Stimulated activated naive CD4-positive, alpha-beta T cell (primary cell): Measurements from ENCODE around the gene ARHGEF18.
"Not testable (repeated sequence)": the region's sequence is repeated elsewhere in the genome, so short reads cannot be mapped to it uniquely, and the experiment has no call there.

Experiments
- DNase-seq, 6 experiments: peaks; one replicate each; lab custom pipeline; 2025; lab: John Stamatoyannopoulos, UW

ARHGEF18 gene

DNA sequence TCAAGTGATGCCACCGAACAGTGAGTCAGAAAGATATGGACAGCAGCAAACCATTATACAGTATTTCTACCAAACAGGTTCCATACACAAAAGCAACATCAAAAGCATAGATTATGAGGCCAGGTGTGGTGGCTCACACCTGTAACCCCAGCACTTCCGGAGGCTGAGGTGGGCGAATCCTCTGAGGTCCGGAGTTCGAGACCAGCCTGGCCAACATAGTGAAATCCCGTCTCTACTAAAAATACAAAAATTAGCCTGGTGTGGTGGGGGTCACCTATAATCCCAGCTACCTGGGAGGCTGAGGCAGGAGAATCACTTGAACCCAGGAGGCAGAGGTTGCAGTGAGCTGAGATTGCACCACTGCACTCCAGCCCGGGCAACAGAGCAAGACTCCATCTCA lies 1.7 kb upstream of the ARHGEF18 start:
- DNase-seq: peak in 1 of 6 experiments; percentile 13

DNA sequence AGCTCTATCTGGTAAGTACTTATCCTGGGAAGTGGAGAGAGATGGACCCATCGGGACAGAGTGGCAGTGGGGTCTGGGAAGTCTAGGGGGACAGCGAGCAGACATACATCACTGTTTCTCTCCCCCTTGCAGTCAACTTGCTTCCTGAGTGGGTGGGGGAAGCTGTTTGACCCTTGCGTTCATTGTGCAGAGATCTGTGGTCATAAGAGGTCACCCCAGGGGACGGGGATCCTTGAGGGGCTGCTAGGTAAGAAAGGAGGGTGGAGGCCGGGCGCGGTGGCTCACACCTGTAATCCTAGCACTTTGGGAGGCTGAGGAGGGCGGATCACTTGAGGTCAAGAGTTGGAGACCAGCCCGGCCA lies 474 bp downstream of the ARHGEF18 start:
- peak in 1 of 6 experiments; percentile 35 for DNase-seq

DNA sequence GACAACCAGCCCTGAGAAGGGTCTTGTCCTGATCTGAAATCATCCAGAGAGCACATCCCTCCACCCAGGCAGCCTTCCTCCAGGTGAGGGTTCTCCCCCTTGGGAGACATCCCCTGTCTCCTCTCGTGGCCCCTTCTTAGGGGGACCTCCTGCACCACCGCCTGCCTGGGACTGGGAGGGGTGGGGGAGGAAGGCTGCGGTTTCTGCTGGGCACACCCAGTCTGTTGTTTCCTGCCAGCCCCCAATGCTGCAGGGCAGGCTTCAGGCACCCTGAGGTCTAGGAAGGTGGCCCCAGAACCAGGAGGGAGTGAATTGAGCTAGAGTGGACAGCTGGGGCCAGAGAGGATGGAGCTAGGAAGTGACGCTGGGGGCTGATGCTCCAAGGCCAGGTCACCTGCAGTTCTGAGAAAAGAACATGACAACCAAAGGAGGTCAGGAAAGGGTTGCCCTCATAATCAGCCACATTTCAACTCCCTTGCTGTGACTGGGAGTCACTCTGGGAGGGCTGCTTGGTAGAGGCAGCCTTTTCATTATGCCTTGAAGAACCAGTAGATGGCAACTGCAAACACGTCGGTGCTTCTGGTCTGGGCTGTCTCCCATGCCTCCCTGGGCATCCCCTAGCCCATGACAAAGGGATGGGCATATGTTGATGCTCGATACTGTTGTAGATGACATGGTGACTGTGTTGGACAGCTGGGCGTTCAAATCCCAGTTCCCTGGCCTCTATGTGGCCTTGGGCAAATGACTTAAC lies 1.4 kb downstream of the ARHGEF18 start:
- peak; percentile 29 to 78 (median 59) for DNase-seq

DNA sequence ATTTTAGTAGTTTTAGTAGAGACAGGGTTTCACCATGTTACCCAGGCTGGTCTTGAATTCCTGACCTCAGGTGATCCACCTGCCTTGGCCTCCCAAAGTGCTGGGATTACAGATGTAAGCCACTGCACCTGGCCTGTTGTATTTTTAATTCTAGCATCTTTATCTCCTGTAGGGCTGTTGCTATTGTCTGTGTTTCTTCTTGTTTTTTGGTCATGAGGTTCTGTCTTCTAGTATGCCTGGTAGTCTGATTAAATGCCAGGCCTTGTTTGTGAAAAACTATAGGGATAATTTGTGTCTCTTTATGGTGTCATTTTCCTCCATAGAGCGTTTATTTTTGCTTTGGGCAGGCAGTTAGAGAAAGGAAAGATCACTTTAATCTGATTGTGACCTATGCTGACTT lies 3.1 kb downstream of the ARHGEF18 start:
- no peak for DNase-seq

DNA sequence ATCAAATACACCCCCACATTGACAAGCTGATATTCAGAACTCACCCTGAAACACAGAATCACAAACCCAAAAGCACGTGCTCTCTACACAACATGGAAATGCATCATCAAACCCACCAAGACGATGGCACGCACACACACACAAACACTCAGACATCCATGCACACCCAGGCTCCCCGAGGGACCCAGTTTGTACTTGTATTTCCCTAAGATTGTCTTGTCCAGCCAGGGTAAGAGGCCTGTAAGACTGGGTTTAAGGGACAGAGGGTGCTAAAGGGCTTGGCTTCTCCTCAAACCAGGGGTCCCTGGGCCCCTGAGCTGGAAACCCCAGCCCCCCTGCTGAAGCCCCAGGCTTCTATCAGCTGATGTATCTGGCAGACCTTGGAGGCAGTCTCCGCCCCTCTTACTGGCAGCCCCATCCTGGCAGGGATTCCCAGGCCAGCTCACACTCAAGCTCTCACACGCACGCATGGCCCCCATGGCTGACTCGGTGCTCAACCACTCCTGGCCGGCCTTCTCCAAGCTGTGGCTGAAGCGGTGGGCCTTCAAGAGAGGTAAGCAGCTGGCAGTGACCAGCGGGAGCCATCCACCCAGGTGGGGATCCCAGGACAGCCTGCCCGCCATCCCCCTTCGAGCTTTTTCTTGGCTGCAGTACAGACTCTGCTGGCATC lies 6.5 kb downstream of the ARHGEF18 start:
- no peak for DNase-seq

DNA sequence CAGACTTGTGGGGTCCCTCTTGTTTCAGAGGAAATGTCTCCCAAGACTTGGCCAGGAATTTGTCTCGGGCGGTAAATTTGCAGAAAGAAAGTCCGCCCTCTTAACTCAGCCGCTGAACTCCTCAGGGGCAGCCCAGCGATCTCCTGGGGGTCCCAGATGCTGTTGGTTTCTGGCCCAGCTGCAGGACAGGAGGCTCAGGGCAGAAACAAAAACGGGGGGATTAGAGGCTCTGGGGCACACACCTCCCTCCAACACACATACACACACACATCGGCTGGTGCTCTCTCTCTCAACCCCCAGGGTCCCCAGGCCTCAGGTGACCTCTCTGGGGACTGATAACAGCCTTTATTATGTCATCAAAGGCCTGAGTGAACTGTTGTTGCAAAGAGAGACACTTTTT lies 7.1 kb downstream of the ARHGEF18 start:
- no peak for DNase-seq

DNA sequence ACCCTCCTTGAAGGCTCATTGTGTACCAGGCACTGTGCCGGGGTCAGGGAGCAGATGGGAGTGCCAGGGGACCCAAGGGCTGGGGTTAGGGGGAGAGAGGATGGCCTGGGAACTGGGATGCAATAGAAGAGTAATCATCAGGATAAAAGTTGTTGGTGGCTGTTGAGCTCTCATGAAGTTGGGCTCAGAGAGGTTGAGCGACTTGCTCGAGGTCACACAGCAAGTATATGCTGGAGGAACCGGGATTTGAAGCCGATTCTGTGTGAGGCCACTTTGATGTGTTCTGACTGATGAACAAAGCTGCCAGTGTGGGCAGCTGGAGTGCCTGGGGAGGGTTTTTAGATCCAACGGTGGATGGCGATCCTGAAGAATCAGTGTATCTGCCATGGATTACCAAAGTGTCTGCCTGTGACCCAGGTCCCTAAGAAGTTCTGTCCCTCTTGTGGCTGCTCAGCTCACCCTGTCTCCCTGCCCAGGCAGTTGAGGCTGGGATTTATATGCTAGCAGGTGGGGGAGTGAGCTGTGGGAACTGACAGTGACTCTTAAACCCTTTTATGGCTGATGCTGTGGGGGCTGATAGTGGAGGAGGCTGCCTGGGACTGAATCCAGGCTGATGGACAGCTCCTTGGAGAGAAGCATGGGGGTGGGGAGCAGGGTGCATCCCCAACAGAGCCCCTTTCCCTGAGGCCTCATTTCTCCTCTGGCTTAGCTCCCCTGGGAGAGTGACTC lies 8.3 kb downstream of the ARHGEF18 start:
- DNase-seq: no peak

DNA sequence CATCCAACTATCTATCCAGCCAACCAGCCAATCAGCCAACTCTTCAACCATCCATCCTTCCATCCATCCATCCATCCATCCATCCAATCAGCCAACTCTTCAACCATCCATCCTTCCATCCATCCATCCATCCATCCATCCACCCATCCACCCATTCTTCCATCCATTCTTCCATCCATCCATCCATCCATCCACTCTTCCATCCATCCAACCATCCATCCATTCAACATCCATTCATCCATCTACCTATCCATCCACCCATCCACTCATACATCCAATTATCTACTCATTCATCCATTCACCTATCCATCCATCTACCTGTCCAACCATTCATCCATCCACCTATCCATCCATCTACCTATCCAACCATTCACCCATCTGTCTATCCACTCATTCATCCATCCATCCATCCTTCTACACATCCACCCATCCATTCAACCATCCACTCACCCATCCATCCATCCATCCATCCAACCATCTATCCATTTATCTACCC lies 9.4 kb downstream of the ARHGEF18 start:
- no peak for DNase-seq

DNA sequence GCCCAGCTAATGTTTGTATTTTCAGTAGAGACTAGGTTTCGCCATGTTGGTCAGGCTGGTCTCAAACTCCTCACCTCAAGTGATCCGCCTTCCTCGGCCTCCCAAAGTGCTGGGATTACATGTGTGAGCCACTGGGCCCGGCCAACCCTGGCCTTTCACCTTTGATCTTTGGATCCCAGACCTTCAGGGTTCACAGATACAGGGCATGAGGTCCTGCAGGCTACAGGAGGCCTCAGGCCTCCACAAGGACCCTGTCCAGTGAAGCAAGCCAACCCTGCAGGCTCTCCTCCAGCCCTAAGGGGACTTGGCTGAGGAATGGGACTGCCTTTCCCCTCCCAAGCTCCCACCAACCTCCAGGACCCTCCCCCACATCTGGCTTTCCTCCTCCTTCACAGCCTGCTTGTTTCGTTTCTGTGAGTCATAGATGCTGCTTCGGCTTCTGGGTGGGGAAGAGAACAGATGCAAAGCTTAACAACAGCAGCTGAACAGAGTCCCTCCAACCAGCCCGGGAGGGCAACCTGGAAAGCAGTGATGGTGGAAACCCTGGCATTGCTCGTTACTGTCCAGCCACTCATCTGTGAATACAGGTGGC lies 11.8 kb downstream of the ARHGEF18 start:
- DNase-seq: no peak

DNA sequence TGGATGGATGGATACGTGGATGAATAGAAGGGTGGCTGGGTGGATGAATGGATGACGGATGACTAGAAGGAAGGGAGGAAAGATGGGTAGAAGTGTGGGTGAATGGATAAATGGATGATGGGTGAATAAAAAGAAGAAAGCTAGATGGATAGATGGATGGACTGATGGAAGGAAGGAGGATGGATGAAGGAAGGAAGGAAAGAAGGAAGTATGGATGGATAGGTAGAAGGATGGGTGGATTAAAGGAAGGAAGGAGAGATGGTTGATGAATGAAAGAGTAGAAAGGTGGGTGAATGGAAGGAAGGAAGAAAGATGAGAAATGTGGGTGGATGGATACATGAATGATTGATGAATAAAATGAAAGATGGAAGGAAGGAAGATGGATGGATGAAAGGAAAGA lies 14.5 kb downstream of the ARHGEF18 start:
- DNase-seq: no peak

DNA sequence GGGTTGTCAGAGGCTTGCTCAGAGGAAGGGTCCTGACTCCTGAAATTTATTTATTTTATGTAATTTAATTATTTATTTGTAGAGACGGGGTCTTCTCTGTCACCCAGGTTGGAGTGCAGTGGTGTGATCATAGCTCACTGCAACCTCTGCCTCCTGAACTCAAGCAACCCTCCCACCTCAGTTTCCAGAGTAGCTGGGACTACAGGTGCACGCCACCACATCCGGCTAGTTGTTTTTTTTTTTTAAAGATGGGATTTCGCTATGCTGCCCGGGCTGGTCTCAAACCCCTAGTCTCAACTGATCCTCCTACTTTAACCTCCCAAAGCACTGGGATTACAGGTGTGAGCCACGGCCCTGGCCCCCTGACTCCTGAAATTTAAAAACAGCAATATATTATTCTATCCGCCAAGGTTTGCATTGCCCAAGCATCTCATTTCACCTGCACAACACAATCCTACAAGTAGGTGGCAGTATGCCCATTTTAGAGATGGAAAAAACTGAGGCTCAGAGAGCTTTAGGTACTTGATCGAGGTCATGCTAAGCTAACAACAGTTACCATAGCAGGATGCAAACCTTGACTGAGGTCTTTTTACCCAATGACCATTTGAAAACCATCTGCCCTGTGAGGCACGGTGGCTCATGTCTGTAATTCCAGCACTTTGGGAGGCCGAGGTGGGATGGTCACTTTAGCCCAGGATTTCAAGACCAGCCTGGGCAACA lies 18.1 kb downstream of the ARHGEF18 start:
- DNase-seq: peak in 1 of 6 experiments; percentile 8

DNA sequence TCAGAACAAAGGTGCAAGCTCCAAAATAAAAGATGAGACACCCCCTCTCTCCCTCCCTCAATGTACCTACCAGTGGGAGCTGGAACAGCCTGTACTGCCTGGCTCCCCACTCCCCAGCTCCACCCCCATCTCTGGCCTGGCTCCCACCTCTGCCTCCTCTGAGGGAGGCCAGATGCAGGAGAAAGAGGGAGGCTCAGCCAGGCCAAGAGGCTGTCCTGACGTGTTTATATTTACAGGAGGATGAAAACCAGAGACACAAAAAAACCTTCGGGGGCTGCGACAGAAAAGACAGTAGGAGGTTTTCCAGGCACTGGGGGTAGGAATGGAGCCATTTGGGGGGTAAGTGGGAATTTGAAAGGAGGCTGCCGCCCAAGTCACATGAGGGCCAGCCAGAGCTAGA lies 19.7 kb downstream of the ARHGEF18 start:
- DNase-seq: no peak

DNA sequence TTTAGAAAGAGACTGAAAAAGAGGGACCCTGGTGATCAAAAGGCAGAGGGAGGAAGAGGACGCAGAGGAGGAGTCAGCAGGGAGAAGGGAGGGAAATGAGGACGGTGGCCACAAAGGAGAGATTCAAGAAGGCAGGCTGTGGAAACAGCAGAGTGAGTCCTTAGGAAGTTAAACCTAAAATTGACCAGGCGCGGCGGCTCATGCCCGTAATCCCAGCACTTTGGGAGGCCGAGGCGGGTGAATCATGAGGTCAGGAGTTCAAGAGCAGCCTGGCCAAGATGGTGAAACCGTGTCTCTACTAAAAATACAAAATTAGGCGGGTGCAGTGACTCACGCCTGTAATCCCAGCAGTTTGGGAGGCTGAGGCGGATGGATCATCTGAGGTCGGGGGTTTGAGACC lies 20.1 kb downstream of the ARHGEF18 start:
- not testable (repeated sequence) for DNase-seq

DNA sequence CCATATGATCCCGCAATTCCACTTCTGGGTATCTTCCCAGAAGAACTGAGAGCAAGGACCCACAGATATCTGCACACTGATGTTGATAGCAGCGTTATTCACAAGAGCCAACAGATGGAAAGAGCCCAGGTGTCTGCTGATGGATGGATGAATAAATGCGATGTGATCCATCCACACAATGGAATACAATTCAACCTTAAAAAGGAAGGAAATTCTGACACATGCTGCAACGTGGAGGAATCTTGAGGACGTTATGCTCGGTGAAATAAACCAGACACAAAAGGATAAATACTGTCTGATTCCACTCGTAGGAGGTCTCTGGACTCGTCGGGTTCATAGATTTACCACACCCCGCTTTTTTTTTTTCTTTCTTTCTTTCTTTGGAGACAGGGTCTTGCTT lies 21.8 kb downstream of the ARHGEF18 start:
- no peak for DNase-seq

DNA sequence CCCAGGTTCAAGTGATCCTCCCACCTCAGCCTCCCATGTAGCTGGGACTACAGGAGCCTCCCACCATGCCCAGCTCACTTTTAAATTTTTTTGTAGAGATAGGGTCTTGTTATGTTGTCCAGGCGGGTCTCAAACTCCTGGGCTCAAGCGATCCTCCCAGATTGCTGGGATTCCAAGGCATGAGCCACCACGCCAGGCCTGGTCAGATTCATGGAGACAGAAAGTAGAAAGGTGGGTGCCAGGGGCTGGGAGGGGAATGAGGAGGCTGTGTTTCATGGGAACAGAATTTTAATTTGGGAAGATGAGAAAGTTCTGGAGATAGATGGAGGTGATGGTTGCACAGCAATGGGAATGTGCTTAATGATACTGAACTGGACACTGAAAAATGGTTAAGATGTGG lies 22.3 kb downstream of the ARHGEF18 start:
- DNase-seq: no peak

DNA sequence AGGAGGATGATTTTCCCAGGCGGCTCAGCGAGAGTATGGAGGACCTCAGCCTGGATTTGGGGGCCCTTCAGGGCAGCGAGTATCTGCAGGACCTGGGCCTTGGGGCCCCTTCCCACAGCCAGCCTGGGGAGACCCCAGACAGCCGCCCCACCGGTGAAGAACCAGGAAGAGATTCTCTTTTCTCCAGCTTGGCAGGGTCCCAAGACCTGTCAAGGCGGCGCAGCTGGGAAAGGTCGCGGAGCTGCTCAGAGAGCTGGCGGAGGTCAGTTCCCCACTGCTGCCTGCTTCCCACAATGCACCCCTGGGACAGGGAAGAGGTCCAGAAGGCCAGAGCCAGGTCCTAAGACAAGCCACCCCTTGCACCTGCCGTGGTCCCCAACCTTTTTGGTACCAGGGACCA lies 24.1 kb downstream of the ARHGEF18 start:
- DNase-seq: no peak

DNA sequence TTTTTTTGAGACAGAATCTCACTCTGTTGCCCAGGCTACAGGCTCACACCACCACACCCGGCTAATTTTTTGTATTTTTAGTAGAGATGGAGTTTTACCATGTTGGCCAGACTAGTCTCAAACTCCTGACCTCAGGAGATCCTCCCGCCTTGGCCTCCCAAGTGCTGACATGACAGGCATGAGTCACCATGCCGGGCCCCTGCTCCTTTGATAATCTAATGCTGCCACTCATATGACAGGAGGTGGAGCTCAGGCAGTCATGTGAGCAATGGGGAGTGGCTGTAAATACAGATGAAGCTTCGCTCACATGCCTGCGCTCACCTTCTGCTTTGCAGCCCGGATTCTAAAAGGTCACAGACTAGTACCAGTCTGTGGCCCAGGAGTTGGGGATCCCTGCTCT lies 25.1 kb downstream of the ARHGEF18 start:
- no peak for DNase-seq

DNA sequence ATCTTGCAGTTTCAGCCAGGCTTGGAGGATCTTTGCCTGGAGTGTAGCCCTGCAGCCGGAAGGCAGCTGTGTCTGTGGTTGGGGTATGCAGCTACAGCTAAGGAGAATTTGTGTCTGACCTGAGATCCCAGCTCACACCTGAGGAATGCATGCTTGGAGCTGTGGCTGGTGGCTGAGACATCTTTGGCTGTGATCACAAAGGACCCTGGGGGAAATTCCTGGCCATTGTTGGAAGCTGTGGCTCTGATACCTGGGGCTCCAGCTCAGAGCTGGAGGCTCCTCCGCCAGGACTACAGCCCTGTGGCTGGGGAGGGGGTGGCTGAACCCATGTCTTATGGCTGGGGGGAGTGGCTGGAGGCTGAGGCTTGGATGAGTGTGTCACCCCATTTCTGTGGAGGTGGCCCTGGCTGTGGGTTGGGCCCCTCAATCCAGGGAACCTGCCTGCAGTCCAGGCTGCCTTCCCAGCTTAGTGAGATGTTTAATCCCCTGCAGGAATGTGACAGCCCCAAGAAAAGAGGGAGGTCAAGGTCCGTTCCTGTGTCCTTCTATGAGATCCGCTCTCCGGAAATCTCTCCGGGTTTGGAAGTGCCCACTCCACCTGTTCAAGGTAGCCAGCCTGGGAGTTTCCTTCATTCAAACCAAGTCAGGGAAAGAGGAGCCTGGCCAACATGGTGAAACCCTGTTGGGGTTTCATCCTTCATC lies 27.6 kb downstream of the ARHGEF18 start:
- DNase-seq: no peak

DNA sequence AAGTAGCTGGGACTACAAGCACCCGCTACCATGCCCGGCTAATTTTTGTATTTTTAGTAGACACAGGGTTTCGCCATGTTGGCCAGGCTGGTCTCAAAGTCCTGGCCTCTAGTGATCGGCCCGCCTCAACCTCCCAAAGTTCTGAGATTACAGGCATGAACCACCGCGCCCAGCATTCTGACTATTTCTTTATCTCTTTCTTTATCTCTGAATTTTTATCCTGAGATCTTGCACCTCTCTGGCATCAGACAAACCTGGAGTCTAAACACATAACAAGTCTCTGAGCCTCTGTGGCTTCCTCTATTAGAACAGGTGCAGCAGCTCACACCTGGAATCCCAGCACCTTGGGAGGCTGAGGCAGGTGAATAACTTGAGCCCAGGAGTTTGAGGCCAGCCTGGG lies 28.5 kb downstream of the ARHGEF18 start:
- no peak for DNase-seq

DNA sequence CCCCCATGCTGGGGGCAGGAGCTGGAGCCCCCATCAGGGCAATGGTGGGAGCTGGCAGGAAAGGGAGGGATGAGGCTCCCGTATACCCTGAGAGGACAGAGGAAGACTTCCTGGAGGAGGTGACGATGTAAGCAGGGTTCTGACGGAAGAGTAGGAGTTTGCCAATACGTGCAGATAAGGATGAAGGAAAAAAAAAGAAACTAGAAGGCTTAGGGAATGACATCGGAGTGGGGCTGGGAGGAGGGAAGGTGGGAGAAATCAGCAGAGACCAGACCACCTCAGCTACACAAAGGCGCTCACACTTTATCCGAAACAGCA lies 32.3 kb downstream of the ARHGEF18 start:
- no peak for DNase-seq

DNA sequence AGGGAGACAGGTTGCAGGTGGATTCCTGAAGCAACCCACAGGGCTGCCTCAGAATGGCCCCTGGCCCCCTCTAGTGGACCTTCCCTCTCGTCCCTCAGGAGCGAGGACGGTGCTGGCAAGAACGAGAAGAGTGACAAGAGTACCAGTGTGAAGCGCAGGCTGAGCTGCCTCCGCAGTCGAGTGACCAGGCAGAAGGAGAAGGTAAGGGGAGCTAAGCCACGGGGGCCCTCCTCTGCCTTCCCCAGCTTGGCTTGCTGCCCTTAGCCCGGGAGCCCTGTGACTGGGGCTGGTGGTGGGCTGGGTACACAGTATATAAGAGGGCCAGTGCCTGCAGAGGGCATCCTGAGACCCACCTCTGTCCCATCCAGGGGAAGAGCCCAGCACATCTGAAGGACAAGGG lies 34.0 kb downstream of the ARHGEF18 start:
- DNase-seq: no peak
